HG03432 (cell line): ENCODE data around the gene ZFYVE28.

Source experiments
- ATAC-seq: cut with Tn5 transposase; IDR thresholded peaks from one replicate; pipeline ENCODE4 v1.9.1; 2021; ENCODE audit warnings: mild to moderate bottlenecking, moderate library complexity; ENCODE audit not compliant: unreplicated experiment

ZFYVE28 gene

GRCh38 chr4:2356123-2357069 lies 62.0 kb downstream of the ZFYVE28 start:
- no peak for ATAC-seq

GRCh38 chr4:2354760-2355159 lies 63.7 kb downstream of the ZFYVE28 start:
- ATAC-seq = no peak

DNA sequence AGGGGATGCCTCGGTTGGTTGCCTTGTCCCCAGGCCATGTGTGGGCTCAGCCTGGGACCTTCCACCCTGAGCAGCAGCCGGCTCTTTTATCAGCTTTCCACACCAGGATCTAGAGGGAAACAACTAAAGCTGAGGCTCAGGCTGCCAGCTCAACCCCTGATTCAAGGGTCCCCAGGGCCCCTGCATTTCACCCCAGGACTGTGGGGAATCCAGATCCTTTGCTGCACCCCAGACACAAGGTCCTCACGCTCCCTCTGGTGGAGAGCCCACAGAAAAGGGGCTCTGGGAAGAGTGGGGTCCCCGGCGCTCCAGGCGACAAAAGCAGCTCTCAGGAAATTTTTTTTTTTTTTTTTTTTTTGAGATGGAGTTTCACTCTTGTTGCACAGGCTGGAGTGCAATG lies 64.3 kb downstream of the ZFYVE28 start:
- no peak for ATAC-seq

GRCh38 chr4:2353222-2354107 lies 65.0 kb downstream of the ZFYVE28 start:
- no peak for ATAC-seq

GRCh38 chr4:2352729-2353221 lies 65.7 kb downstream of the ZFYVE28 start:
- no peak for ATAC-seq

GRCh38 chr4:2352171-2352570 lies 66.3 kb downstream of the ZFYVE28 start:
- ATAC-seq = no peak

- no peak for ATAC-seq
These were observed 67.5 kb downstream of the ZFYVE28 start for GRCh38 chr4:2350982-2351381.

DNA sequence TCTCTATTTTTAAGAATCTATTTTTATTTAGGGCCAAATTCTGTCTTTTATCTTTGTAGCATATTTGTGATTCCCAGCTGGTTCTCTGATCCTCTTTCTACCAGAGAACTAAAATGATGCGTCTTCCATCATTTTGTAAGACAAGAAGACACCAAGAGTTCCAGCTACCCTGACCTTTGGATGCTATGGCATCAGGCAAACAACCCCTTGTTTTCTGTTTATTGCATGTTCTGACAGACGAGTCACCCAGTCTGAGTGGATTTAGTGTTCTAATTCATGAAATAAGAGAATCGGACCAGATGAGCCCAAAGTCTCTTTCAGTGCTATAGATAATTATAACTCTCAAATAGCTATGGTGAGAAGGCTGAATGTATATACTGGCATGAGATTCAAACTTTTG lies 69.7 kb downstream of the ZFYVE28 start:
- ATAC-seq = no peak

DNA sequence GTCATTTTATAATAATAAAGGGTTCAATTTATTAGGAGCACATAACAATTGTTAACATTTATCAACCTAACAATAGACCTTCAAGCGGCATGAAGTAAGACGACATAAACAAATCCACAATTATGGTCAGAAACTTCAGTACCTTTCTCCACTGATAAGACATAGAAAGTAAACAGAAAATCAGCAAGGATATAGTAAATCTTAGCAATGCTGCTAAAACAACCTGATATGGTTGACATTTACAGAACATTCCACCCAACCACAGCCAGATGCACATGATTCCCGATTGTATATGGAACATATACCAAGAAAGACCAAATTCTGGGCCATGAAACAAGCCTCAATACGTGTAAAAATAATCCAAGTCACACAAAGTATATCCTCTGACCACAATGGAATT lies 71.3 kb downstream of the ZFYVE28 start:
- ATAC-seq = no peak

DNA sequence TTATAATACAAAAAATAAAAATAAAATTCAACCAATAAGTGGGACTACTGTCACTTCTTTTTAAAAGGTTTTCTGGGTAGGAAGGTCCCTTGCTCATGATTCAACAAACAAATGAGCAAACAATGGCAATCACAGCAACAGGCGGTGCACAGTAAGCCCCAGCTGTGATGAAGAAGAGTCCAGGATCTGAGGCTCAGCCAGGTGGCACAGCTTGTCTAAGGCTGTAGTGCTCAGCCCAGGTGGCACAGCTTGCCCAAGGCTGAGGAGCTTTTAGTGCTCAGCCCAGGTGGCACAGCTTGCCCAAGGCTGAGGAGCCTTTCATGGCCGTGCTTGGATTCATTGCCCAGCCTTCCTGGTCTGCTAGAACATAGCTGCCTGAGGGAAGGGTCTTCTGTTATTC lies 75.0 kb downstream of the ZFYVE28 start:
- ATAC-seq = no peak

GRCh38 chr4:2341911-2342652 lies 76.4 kb downstream of the ZFYVE28 start:
- no peak for ATAC-seq

DNA sequence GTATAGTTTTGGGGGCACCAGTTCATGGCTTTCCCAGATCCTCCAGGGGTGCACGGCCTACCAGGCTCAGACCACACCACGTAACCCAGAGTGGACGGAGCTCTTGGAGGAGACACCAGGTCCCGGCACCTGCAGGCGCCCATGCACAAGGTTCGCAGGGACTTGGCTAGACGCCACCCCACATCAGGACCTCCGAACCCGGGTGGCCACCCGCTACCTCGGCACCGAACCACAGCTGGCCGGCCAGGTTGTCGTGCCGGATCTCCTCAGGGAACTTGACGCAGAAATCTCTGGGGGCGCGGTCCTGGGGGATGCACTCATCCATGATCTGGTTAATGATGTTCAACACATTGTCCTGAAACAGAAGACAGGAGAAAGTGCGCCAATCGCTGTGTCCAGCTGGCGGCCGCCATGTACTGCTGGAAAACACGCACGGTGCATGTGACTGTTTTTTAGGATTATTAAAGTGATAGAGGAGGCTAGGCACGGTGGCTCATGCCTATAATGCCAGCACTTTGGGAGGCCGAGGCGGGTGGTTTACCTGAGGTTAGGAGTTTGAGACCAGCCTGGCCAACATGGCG lies 77.1 kb downstream of the ZFYVE28 start:
- ATAC-seq = no peak

DNA sequence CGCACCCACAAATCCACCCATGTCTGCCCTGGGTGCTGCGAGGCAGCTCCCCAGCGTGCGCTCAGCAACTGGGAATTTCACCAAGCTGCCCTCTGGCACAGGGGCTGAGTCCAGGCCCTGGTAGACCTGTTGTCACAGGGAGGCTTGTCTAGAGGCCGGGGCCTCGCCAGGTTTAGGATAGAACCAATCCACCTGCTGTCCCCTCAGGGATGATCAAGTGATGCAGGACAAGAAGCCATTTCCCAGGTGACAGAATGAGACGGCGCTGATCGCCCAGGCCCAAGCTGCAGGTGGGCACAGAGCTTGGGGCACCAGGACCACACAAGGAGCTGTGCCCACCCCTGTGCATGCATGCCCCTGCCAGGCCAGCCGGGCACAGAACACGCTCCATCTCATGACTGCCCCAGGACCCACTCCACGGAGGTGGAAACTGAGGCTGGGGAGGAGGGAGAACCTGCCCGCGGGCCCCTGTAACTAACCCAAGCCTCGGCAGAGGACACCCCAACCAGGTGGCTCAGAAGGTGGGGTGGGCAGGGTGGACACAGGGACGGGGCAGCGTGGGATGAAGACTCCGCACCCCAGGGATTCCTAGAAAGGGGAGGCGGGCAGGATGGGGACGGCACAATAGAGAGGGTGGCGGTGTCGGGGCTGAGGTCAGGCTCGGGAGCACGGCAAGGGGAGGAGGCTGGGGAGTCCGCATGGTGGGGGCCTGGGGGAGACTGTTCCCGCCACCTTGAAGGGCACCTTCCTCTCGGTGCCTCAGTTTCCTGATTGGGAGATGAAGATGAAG lies 78.0 kb downstream of the ZFYVE28 start:
- no peak for ATAC-seq

- ATAC-seq = no peak
These were observed 78.8 kb downstream of the ZFYVE28 start for GRCh38 chr4:2339458-2340271.

GRCh38 chr4:2338754-2339457 lies 79.5 kb downstream of the ZFYVE28 start:
- no peak for ATAC-seq

DNA sequence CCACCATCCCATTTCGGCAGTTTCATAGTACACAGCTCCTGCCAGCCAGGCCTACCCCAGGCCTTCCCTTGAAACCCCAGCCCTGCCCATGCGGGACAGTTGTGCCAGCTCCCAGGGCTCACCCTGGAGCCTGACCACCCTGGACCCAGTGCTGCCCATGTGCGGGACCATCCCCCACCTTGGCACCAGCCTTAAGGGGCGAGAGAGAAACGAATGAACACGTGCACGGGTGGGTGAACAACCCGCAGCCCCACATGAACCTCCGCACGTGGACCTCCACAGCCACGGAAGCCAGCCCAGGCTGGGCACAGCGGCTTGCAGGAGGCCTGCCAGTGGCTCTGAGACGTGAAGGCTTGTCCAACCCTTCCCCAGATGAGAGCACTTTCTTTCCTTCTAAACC lies 80.5 kb downstream of the ZFYVE28 start:
- ATAC-seq = no peak

GRCh38 chr4:2337131-2337723 lies 81.2 kb downstream of the ZFYVE28 start:
- no peak for ATAC-seq

DNA sequence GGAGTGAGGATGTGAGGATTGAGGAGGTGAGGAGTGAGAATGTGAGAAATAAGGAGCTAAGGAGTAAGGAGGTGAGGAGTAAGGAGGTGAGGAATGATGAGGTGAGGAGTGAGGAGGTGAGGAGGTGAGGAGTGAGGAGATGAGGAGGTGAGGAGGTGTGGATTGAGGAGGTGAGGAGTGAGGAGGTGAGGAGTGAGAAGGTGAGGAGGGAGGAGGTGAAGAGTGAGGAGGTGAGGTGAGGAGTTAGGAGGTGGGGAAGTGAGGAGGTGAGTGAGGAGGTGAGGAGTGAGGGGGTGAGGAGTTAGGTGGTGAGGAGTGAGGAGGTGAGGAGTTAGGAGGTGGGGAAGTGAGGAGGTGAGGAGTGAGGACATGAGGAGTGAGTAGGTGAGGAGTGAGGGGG lies 81.8 kb downstream of the ZFYVE28 start:
- no peak for ATAC-seq
